ENCODE results near the gene ASB18. TPM values are rescaled to one million over a fixed set of nuclear protein-coding genes. Genes with fewer than 3 reads are reported as not detected.
A peak's percentile ranks its signal among the peaks of the same experiment; 100 is the strongest.

ASB18 gene
- total and polyA plus RNA-seq, 2 of the 8 experiments (the other 6 are each of a cell fraction or from before 2014, with no cell fraction given) = not detected

DNA sequence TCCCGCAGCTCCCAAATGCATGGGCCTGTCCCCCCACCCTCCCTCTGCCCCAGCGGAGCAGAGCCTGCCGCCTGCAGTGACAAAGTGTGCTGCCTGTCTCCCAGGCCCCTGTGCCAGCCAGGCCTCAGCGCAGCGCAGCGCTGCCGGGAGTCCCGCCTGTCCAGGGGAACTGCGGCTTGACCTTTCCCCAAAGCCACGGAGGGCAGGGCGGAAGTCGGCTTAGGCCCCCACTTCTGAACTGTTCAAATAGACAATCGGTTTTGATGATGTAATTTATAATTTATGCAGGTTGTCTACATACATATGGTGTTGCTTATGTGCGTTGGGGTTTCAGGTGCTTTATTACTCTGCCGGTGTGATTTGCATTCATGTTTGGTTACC lies 103.1 kb downstream of the ASB18 start (continued):
- TF ChIP-seq CHD7 (IDR thresholded peaks at IDR 0.05; ENCODE audit: insufficient replicate concordance, low read length) (no peak), CHD1 (IDR thresholded peaks at IDR 0.05; ENCODE audit: low read depth, low read length) (no peak), SAP30 (IDR thresholded peaks at IDR 0.05; ENCODE audit: insufficient read depth, insufficient replicate concordance, low read length) (no peak), BACH1 (IDR thresholded peaks at IDR 0.05; ENCODE audit: low read length) (no peak), POLR2AphosphoS5 (IDR thresholded peaks at IDR 0.05; ENCODE audit: low read depth, low read length) (no peak), NRF1 (IDR thresholded peaks at IDR 0.05; ENCODE audit: low read depth, low read length) (no peak), RNF2 (IDR thresholded peaks at IDR 0.05; ENCODE audit: borderline replicate concordance, low read depth, low read length, missing control alignments, poor library complexity, severe bottlenecking) (peak; percentile 8), RBBP5 (IDR thresholded peaks at IDR 0.05; ENCODE audit: borderline replicate concordance, low read depth, low read length) (no peak), YY1 (IDR thresholded peaks at IDR 0.05; ENCODE audit: low read depth, low read length) (no peak), SIX5 (IDR thresholded peaks at IDR 0.05; ENCODE audit: low read depth, low read length) (no peak), SUZ12 (IDR thresholded peaks at IDR 0.05; ENCODE audit: low read length) (peak; percentile 25; the same call in 1 of the 2 replicates)

Measured in H1 (cell line).